Naive thymus-derived CD4-positive, alpha-beta T cell (primary cell): ENCODE measurements around the gene SLC6A7. TPM values are rescaled to one million over a fixed set of nuclear protein-coding genes. Genes with fewer than 3 reads are reported as not detected.

Experiments used
- ATAC-seq: fragments of 150-1000 bp; cut with Tn5 transposase; 2 replicates; pipeline ENCODE4 v1.10.0; 2021; ENCODE audit warnings: mild to moderate bottlenecking, moderate library complexity
- CTCF ChIA-PET: fragments of 350-600 bp; sonication (Branson Sonifier 250); formaldehyde crosslinking; loops from one replicate; lab custom pipeline; 2021; ENCODE audit warnings: antibody characterized with exemption; lab: Charles Lee
- POLR2A ChIA-PET: fragments of 350-600 bp; sonication (Branson Sonifier 250); formaldehyde crosslinking; loops from one replicate; lab custom pipeline; 2021; ENCODE audit warnings: antibody characterized with exemption, inconsistent platforms; lab: Charles Lee
- DNase-seq, 9 donors: peaks; one replicate each; pipeline versions ENCODE4 v3.0.0 to v3.0.0-alpha.2; 2020 to 2022; ENCODE audit warnings: mixed read lengths in 1 of 9
- H3K27ac ChIP-seq: one replicate; pipeline ENCODE4 v1.7.0; 2013; ENCODE audit warnings: mild to moderate bottlenecking, low read depth, low read length, moderate library complexity
- H3K27me3 ChIP-seq, 2 donors: one replicate each; pipeline ENCODE4 v1.7.0; 2013; ENCODE audit warnings: low read length in 2 of 2, mild to moderate bottlenecking in 2 of 2, moderate library complexity in 2 of 2; ENCODE audit not compliant: control insufficient read depth in 2 of 2, insufficient read depth in 2 of 2
- H3K36me3 ChIP-seq, 3 experiments: 1 replicate in 2 of 3; 2 replicates in 1 of 3; pipeline ENCODE4 v1.7.0; 2013; ENCODE audit warnings: low read length in 3 of 3, mild to moderate bottlenecking in 3 of 3, moderate library complexity in 1 of 3; ENCODE audit not compliant: insufficient read depth in 3 of 3, control insufficient read depth in 2 of 3
- H3K4me1 ChIP-seq, 2 donors: one replicate each; pipeline ENCODE4 v1.7.0; 2013; ENCODE audit warnings: low read length in 2 of 2, mild to moderate bottlenecking in 2 of 2, moderate library complexity in 1 of 2; ENCODE audit not compliant: control insufficient read depth in 2 of 2, insufficient read depth in 2 of 2
- H3K4me3 ChIP-seq: 2 replicates; pipeline ENCODE4 v1.7.0; 2013; ENCODE audit warnings: mild to moderate bottlenecking, low read length
- H3K9me3 ChIP-seq, 3 experiments: 1 replicate in 2 of 3; 2 replicates in 1 of 3; pipeline ENCODE4 v1.7.0; 2013; ENCODE audit warnings: low read length in 3 of 3; ENCODE audit not compliant: control insufficient read depth in 2 of 3
- H3K27ac Mint-ChIP-seq, 9 donors: one replicate each; pipeline ENCODE4 v1.8.0; 2020 to 2022; ENCODE audit warnings: mixed read lengths in 9 of 9, mild to moderate bottlenecking in 8 of 9, moderate library complexity in 5 of 9, inconsistent platforms in 2 of 9
- H3K27me3 Mint-ChIP-seq, 5 donors: one replicate each; pipeline ENCODE4 v1.8.0; 2021 to 2022; ENCODE audit warnings: mixed read lengths in 5 of 5, mild to moderate bottlenecking in 1 of 5
- H3K36me3 Mint-ChIP-seq, 5 donors: one replicate each; pipeline ENCODE4 v1.8.0; 2020 to 2022; ENCODE audit warnings: mixed read lengths in 5 of 5, mild to moderate bottlenecking in 3 of 5, inconsistent platforms in 1 of 5
- H3K4me1 Mint-ChIP-seq, 7 donors: one replicate each; pipeline ENCODE4 v1.8.0; 2020 to 2022; ENCODE audit warnings: mixed read lengths in 7 of 7, mild to moderate bottlenecking in 3 of 7, inconsistent platforms in 1 of 7
- H3K4me3 Mint-ChIP-seq, 10 donors: one replicate each; pipeline ENCODE4 v1.8.0; 2020 to 2022; ENCODE audit warnings: mild to moderate bottlenecking in 10 of 10, mixed read lengths in 10 of 10, moderate library complexity in 6 of 10, inconsistent platforms in 2 of 10
- H3K9me3 Mint-ChIP-seq, 11 donors: one replicate each; pipeline ENCODE4 v1.8.0; 2020 to 2022; ENCODE audit warnings: mixed read lengths in 11 of 11, mild to moderate bottlenecking in 4 of 11, inconsistent platforms in 1 of 11, moderate library complexity in 1 of 11
- intact Hi-C, 2 donors: fragments of 100-400 bp; cut with micrococcal nuclease; formaldehyde crosslinking; loops; one replicate each; pipeline ENCODE4 v1.15.1; 2023
- polyA plus RNA-seq, 2 donors: library from polyadenylated mRNA; unstranded; fragments of 300-500 nt; fragmentation: Illumina TruSeq; gene quantifications; one replicate each; pipeline ENCODE4 v1.2.3, GENCODE V29; 2021
- total RNA-seq, 6 experiments: library from RNA in 5 of 6; stranded (reverse) in 5 of 6; gene quantifications; 1 replicate in 5 of 6; 2 replicates in 1 of 6; pipeline ENCODE4 v1.2.3 and lab custom pipeline; 2021 to 2026

The SLC6A7 gene
- total and polyA plus RNA-seq, 7 experiments from 2014 or later, result not detected

DNA sequence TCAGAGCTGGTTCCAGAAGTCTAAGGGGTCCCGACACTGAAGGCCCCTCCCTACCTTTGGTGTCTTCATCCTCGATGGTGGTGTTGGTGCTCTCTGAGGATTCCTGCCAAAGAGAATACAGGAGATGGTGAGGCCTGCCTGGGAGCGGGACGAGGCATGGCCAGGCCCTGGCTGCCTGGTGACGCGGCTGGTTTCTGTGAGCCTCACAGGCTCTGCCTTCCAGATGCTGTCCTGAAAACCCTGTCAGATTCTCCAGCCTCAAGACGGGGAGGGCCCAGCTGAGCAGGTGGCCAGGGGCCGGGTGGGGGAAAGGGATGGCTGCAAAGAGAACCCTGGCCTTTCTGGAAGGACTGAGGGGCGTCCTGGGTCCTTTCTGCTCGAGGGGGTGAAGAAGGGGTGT is 48.8 kb downstream of the SLC6A7 start:
- ChIA-PET CTCF (no interaction called here), POLR2A (no interaction called here)
- H3K27ac ChIP-seq, result no peak overlapping the region
- H3K4me3 ChIP-seq, result no peak overlapping the region
- Mint-ChIP-seq H3K27ac (no peak overlapping the region), H3K4me1 (peaks cover 0 to 3% (median 0%) of the 10 kb centered on the region in 7 donors), H3K27me3 (no peaks in the 10 kb centered on the region), H3K4me3 (no peak overlapping the region), H3K9me3 (peaks cover 0 to 2% (median 0%) of the 10 kb centered on the region in 11 donors), H3K36me3 (no peaks in the 10 kb centered on the region)
- no peaks in the 10 kb centered on the region for H3K36me3 ChIP-seq
- no peaks in the 10 kb centered on the region for H3K9me3 ChIP-seq
- H3K4me1 ChIP-seq, result no peaks in the 10 kb centered on the region
- ATAC-seq, result no peak
- intact Hi-C loops, result no loop called here
- DNase-seq, result no peak
- H3K27me3 ChIP-seq, result no peaks in the 10 kb centered on the region

GRCh38 chr5:150239099-150239793 is 49.4 kb downstream of the SLC6A7 start:
- Mint-ChIP-seq H3K4me3 (no peak overlapping the region), H3K36me3 (no peaks in the 10 kb centered on the region), H3K27me3 (no peaks in the 10 kb centered on the region), H3K9me3 (peaks cover 0 to 2% (median 0%) of the 10 kb centered on the region in 11 donors), H3K27ac (no peak overlapping the region), H3K4me1 (peaks cover 0 to 3% (median 0%) of the 10 kb centered on the region in 7 donors)
- POLR2A ChIA-PET, result no interaction called here
- CTCF ChIA-PET, result no interaction called here
- H3K27ac ChIP-seq, result no peak overlapping the region
- ATAC-seq, result no peak
- no peaks in the 10 kb centered on the region for H3K36me3 ChIP-seq
- no peaks in the 10 kb centered on the region for H3K9me3 ChIP-seq
- no peak overlapping the region for H3K4me3 ChIP-seq
- no peaks in the 10 kb centered on the region for H3K27me3 ChIP-seq
- H3K4me1 ChIP-seq, result no peaks in the 10 kb centered on the region
- intact Hi-C loops, result no loop called here
- DNase-seq, result no peak

DNA sequence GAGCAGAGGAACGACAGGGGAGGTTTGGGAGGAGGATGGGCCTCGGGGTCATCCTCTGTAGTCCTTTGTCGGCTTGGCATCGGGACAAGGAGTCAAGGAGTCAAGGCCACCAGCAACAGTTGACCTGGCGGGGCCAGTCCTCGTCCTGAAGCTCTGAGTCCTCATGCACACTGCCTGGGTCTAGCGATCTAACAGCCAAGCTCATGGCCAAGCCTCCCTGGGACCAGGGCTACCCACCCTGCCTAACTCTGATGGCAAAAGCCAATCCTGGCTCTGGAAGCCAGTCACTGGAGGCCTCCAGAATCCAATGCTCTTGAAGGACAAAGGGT is 49.9 kb downstream of the SLC6A7 start:
- Mint-ChIP-seq H3K36me3 (no peaks in the 10 kb centered on the region), H3K27me3 (no peaks in the 10 kb centered on the region), H3K27ac (no peak overlapping the region), H3K4me1 (peaks cover 0 to 3% (median 0%) of the 10 kb centered on the region in 7 donors), H3K4me3 (no peak overlapping the region), H3K9me3 (peaks cover 0 to 2% (median 0%) of the 10 kb centered on the region in 11 donors)
- Histone ChIP-seq H3K27ac (no peak overlapping the region), H3K27me3 (no peaks in the 10 kb centered on the region), H3K36me3 (no peaks in the 10 kb centered on the region), H3K4me1 (no peaks in the 10 kb centered on the region), H3K4me3 (no peak overlapping the region), H3K9me3 (no peaks in the 10 kb centered on the region)
- no peak for DNase-seq
- no peak for ATAC-seq
- CTCF ChIA-PET, result no interaction called here
- POLR2A ChIA-PET, result no interaction called here
- intact Hi-C loops, result no loop called here

- no peak for DNase-seq
- H3K4me1 Mint-ChIP-seq, result peaks cover 0 to 3% (median 0%) of the 10 kb centered on the region in 7 donors
- H3K27ac Mint-ChIP-seq, result peak overlapping the region in 1 of 9 donors; percentile 25
- no peaks in the 10 kb centered on the region for H3K4me1 ChIP-seq
- intact Hi-C loops, result no loop called here
- H3K4me3 Mint-ChIP-seq, result no peak overlapping the region
- H3K36me3 Mint-ChIP-seq, result no peaks in the 10 kb centered on the region
- ChIA-PET POLR2A (no interaction called here), CTCF (no interaction called here)
- H3K9me3 Mint-ChIP-seq, result peaks cover 0 to 2% (median 0%) of the 10 kb centered on the region in 11 donors
- ATAC-seq, result no peak
- H3K27me3 ChIP-seq, result no peaks in the 10 kb centered on the region
- no peak overlapping the region for H3K4me3 ChIP-seq
- no peak overlapping the region for H3K27ac ChIP-seq
- H3K27me3 Mint-ChIP-seq, result no peaks in the 10 kb centered on the region
- H3K9me3 ChIP-seq, result no peaks in the 10 kb centered on the region
- no peaks in the 10 kb centered on the region for H3K36me3 ChIP-seq
Measured at GRCh38 chr5:150241298-150242160, 51.7 kb downstream of the SLC6A7 start.

DNA sequence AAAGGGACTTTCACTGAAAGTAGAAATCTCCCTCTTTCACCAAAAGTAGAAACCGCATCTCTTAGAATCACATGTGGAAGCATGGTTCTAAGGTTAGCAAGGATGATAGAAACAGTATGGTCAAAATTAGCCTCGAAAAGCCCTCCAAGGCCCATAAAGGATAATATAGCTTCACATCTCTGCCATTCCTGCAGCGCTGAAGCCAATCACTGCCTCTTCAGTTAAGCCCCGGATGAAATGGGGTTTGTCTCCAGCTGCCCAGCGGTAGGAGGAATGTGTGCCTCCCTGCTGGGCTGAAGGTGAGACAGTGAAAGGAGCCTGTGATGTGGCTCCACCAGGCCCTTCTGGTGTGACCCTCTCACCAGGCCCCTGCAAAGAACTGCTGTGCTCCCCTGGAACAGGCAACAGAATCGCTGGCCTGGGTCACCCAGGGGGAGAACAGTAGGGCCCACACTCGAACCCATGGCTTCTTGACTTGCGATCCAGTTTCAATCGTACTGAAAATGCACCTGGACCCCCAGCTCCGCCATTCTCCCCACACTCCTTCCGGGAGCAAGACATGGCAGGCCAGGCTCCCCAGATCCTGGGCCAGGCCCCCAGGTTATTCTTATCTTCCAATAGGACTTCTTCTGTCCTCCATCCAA is 52.5 kb downstream of the SLC6A7 start:
- DNase-seq, result no peak
- intact Hi-C loops, result no loop called here
- Mint-ChIP-seq H3K36me3 (no peaks in the 10 kb centered on the region), H3K4me3 (no peak overlapping the region), H3K4me1 (peaks cover 0 to 3% (median 0%) of the 10 kb centered on the region in 7 donors), H3K27ac (no peak overlapping the region), H3K27me3 (no peaks in the 10 kb centered on the region), H3K9me3 (peaks cover 0 to 2% (median 0%) of the 10 kb centered on the region in 11 donors)
- Histone ChIP-seq H3K9me3 (no peaks in the 10 kb centered on the region), H3K4me3 (no peak overlapping the region), H3K36me3 (no peaks in the 10 kb centered on the region), H3K4me1 (no peaks in the 10 kb centered on the region), H3K27ac (no peak overlapping the region), H3K27me3 (no peaks in the 10 kb centered on the region)
- no peak for ATAC-seq
- ChIA-PET POLR2A (no interaction called here), CTCF (no interaction called here)

- H3K9me3 Mint-ChIP-seq, result peaks cover 0 to 2% (median 0%) of the 10 kb centered on the region in 11 donors
- Histone ChIP-seq H3K4me3 (no peak overlapping the region), H3K27ac (no peak overlapping the region), H3K4me1 (no peaks in the 10 kb centered on the region), H3K36me3 (no peaks in the 10 kb centered on the region), H3K9me3 (no peaks in the 10 kb centered on the region), H3K27me3 (no peaks in the 10 kb centered on the region)
- no peak overlapping the region for H3K27ac Mint-ChIP-seq
- CTCF ChIA-PET, result no interaction called here
- H3K36me3 Mint-ChIP-seq, result no peaks in the 10 kb centered on the region
- ATAC-seq (no peak), DNase-seq (no peak)
- no peaks in the 10 kb centered on the region for H3K27me3 Mint-ChIP-seq
- POLR2A ChIA-PET, result no interaction called here
- no peak overlapping the region for H3K4me3 Mint-ChIP-seq
- intact Hi-C loops, result no loop called here
- H3K4me1 Mint-ChIP-seq, result peaks cover 0 to 3% (median 0%) of the 10 kb centered on the region in 7 donors
Measured at GRCh38 chr5:150243590-150243989, 53.7 kb downstream of the SLC6A7 start.
